T-helper 1 cell treated with Interleukin-12 subunit alpha and Interleukin-12 subunit beta and Interleukin-4 antibody, amounts not matched to agents 30 μg/mL and 1 μg/mL, for 36 hours (primary cell): Measurements from ENCODE around the gene PLB1.

ENCODE experiments used
- H3K27ac Mint-ChIP-seq: one replicate; pipeline ENCODE4 v1.8.0; 2021; ENCODE audit warnings: mild to moderate bottlenecking, mixed read lengths
- H3K27me3 Mint-ChIP-seq: one replicate; pipeline ENCODE4 v1.8.0; 2021; ENCODE audit warnings: low read depth, mixed read lengths
- H3K36me3 Mint-ChIP-seq: one replicate; pipeline ENCODE4 v1.8.0; 2021; ENCODE audit warnings: low read depth, mixed read lengths
- H3K4me1 Mint-ChIP-seq: one replicate; pipeline ENCODE4 v1.8.0; 2021; ENCODE audit warnings: low read depth, mixed read lengths
- H3K4me3 Mint-ChIP-seq: one replicate; pipeline ENCODE4 v1.8.0; 2021; ENCODE audit warnings: mild to moderate bottlenecking, moderate library complexity, mixed read lengths
- H3K9me3 Mint-ChIP-seq: one replicate; pipeline ENCODE4 v1.8.0; 2021; ENCODE audit warnings: mixed read lengths

PLB1 gene

GRCh38 chr2:28600181-28600580 lies 104.3 kb downstream of the PLB1 start:
- peaks cover 11% of the 10 kb centered on the region for H3K4me1 Mint-ChIP-seq
- no peaks in the 10 kb centered on the region for H3K27me3 Mint-ChIP-seq
- peaks cover 9% of the 10 kb centered on the region for H3K36me3 Mint-ChIP-seq
- H3K27ac Mint-ChIP-seq: no peak overlapping the region
- no peak overlapping the region for H3K4me3 Mint-ChIP-seq
- H3K9me3 Mint-ChIP-seq: no peaks in the 10 kb centered on the region

GRCh38 chr2:28601616-28602015 lies 105.8 kb downstream of the PLB1 start:
- Mint-ChIP-seq H3K9me3 (no peaks in the 10 kb centered on the region), H3K27me3 (no peaks in the 10 kb centered on the region), H3K27ac (no peak overlapping the region), H3K36me3 (peaks cover 6% of the 10 kb centered on the region), H3K4me3 (no peak overlapping the region), H3K4me1 (peaks cover 11% of the 10 kb centered on the region)

DNA sequence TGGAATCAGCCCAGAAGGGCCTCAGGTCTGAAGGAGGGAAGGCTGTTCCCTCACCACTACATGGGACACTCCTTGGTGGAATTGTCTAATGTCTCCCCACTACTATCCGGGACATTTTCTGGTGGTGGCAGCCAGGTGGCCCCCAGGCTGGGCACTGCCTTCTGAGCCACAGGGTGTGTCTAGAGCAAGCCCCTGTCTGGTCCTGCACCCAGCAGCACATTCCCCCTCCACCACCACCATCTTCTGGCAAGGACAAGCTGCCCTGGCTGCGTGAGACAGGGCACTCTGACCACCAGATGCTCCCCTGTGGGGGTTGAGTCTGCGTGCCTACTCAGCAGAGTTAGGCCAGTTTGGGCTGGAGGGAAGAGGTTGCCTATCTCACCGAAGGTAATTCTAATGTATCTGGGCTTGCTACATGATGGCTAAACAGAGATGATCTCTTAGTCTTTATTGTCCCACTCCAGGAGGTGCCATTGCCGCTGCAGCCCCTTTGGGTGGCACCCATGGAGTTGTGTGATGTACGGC lies 106.3 kb downstream of the PLB1 start:
- Mint-ChIP-seq H3K9me3 (no peaks in the 10 kb centered on the region), H3K4me1 (peaks cover 11% of the 10 kb centered on the region), H3K27me3 (no peaks in the 10 kb centered on the region), H3K4me3 (no peak overlapping the region), H3K36me3 (peaks cover 8% of the 10 kb centered on the region), H3K27ac (no peak overlapping the region)

GRCh38 chr2:28602751-28603639 lies 107.1 kb downstream of the PLB1 start:
- H3K36me3 Mint-ChIP-seq: peaks cover 8% of the 10 kb centered on the region
- H3K9me3 Mint-ChIP-seq: no peaks in the 10 kb centered on the region
- H3K4me3 Mint-ChIP-seq: no peak overlapping the region
- peak overlapping the region; percentile 23 for H3K27ac Mint-ChIP-seq
- H3K27me3 Mint-ChIP-seq: no peaks in the 10 kb centered on the region
- peaks cover 13% of the 10 kb centered on the region for H3K4me1 Mint-ChIP-seq

GRCh38 chr2:28603821-28604220 lies 108.0 kb downstream of the PLB1 start:
- no peaks in the 10 kb centered on the region for H3K27me3 Mint-ChIP-seq
- no peak overlapping the region for H3K27ac Mint-ChIP-seq
- peaks cover 15% of the 10 kb centered on the region for H3K4me1 Mint-ChIP-seq
- no peaks in the 10 kb centered on the region for H3K9me3 Mint-ChIP-seq
- peaks cover 9% of the 10 kb centered on the region for H3K36me3 Mint-ChIP-seq
- H3K4me3 Mint-ChIP-seq: no peak overlapping the region

DNA sequence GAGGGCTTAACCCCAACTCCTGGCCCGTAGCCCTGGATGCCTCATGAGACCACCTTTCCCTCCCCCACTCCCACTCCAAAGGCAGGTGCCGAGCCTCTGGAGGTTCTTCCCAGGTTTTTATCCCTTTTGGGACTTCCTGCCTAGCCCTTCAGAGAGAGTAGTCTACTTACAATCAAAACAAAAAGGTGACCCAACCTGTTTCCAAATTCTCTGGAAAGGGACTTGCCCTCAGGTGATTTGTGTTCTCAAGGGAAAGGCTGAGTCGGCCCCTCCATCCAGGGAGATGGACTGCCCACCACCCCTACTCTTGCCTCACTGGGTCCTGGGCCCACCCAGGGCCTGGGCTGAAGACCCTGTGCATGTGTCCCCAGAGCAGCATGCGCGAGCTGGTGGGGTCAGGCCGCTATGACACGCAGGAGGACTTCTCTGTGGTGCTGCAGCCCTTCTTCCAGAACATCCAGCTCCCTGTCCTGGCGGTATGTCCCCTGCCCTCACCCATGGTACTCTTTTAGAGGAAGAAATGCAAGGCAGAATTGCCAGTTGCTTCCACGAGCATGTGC lies 108.5 kb downstream of the PLB1 start:
- Mint-ChIP-seq H3K27ac (no peak overlapping the region), H3K4me1 (peaks cover 18% of the 10 kb centered on the region), H3K36me3 (peaks cover 13% of the 10 kb centered on the region), H3K9me3 (no peaks in the 10 kb centered on the region), H3K27me3 (no peaks in the 10 kb centered on the region), H3K4me3 (no peak overlapping the region)

DNA sequence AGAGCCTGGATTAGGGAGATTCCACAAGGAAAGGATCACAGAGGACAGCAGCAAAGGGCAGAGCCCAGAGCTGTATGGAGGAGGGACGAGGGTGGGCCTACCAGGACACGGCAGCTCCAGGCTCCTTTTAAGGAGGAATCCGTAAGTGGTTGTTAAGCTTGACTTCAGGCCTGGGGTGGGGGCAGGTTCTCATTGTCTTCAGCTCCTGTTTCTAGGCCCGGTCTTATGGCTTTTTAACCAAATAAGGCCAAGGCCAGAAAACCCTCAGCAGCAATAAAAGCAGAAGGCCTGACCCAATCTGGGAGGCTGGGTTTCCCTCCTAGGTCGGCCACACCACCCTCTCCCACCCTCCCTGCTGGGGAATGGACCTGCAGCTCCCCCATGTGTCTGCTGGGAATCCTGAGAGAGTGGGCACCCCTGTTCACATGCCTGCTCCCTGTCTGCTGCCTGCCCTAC lies 111.2 kb downstream of the PLB1 start:
- H3K4me1 Mint-ChIP-seq: peaks cover 37% of the 10 kb centered on the region
- H3K4me3 Mint-ChIP-seq: no peak overlapping the region
- H3K9me3 Mint-ChIP-seq: no peaks in the 10 kb centered on the region
- H3K36me3 Mint-ChIP-seq: peaks cover 22% of the 10 kb centered on the region
- H3K27ac Mint-ChIP-seq: peak overlapping the region; percentile 34
- H3K27me3 Mint-ChIP-seq: no peaks in the 10 kb centered on the region

GRCh38 chr2:28607730-28608499 lies 112.1 kb downstream of the PLB1 start:
- no peaks in the 10 kb centered on the region for H3K9me3 Mint-ChIP-seq
- no peak overlapping the region for H3K27ac Mint-ChIP-seq
- peaks cover 37% of the 10 kb centered on the region for H3K4me1 Mint-ChIP-seq

DNA sequence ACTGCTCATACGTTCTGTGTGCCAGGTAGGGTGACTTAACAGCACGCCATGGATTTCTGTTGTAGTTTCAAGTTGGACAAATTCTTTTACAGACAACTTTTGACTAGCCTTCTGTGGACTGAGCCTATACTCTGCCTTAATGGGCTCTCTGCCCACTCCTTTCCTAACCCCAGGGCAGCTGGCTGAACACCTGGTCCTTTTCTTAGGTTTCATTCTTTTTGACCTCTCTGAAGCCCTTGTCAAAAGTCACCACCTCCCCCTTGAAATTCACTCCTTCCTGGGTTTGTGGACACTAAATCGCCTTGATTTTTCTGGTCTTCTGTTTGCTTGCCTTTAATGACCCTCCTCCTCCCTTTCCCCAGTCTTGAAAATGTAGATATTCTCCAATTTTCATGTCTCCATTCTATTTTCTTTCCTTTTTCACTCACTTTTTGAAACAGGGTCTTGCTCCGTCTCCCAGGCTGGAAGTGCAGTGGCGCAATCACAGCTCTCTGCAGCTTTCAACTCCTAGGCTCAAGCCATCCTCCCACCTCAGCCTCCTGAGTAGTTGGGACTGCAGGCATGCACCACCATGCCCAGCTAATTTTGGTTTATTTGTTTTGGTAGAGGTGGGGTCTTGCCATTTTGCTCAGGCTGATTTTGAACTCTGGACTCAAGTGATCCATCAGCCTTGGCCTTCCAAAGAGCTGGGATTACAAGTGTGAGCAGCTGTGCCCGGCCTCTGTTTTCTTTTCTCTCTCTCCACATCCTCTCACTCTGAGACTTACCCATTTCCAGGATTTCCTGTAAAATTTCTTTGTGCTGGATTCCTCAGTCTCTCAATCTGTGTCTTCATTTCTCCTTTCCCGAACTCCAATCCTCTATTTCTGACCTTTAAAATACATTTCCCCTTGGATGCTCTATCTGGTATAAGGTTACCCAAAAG lies 112.9 kb downstream of the PLB1 start:
- Mint-ChIP-seq H3K9me3 (no peaks in the 10 kb centered on the region), H3K27ac (no peak overlapping the region), H3K27me3 (no peaks in the 10 kb centered on the region), H3K36me3 (peaks cover 22% of the 10 kb centered on the region), H3K4me3 (no peak overlapping the region), H3K4me1 (peaks cover 30% of the 10 kb centered on the region)

More at GRCh38 chr2:28607730-28608499, 112.1 kb downstream of the PLB1 start:
- H3K27me3 Mint-ChIP-seq: no peaks in the 10 kb centered on the region
- H3K4me3 Mint-ChIP-seq: no peak overlapping the region
- peaks cover 22% of the 10 kb centered on the region for H3K36me3 Mint-ChIP-seq

DNA sequence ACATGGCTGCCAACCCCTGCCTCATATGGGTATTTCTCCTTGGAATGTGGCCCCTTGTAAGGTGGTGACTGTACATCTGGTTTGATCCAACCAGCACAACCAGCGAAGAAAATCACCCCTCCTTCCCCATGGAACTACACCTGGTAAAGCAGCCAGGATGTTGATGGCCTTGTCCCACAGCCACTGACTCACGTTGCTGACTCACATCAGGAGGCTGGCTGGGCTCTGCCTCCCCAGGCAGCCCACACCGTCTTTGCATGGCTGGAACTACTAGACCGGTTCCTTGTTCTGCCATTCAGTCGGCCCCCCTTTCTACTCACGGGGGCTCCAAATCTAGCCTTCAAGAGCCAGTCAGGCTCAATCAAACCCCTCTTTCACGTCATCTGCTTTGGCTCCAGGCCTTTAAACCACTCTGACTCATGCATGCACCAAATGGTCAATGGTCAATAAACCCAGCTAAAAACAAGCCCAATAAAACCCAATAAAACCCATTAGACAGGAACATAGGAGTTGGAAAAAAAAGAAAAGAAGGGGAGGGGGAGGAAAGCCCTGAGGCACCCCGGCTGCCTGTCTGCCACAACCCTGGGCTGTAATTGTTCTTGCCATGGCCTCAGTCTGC lies 114.8 kb downstream of the PLB1 start:
- Mint-ChIP-seq H3K9me3 (no peaks in the 10 kb centered on the region), H3K27ac (peak overlapping the region; percentile 58), H3K4me3 (peak overlapping the region; percentile 6), H3K27me3 (no peaks in the 10 kb centered on the region), H3K36me3 (peaks cover 22% of the 10 kb centered on the region), H3K4me1 (peaks cover 27% of the 10 kb centered on the region)

- H3K4me3 Mint-ChIP-seq: no peak overlapping the region
- H3K27ac Mint-ChIP-seq: no peak overlapping the region
- peaks cover 20% of the 10 kb centered on the region for H3K36me3 Mint-ChIP-seq
- no peaks in the 10 kb centered on the region for H3K9me3 Mint-ChIP-seq
- no peaks in the 10 kb centered on the region for H3K27me3 Mint-ChIP-seq
- peaks cover 28% of the 10 kb centered on the region for H3K4me1 Mint-ChIP-seq
These were observed 116.4 kb downstream of the PLB1 start for GRCh38 chr2:28612131-28612812.

- Mint-ChIP-seq H3K27ac (no peak overlapping the region), H3K27me3 (no peaks in the 10 kb centered on the region), H3K36me3 (peaks cover 20% of the 10 kb centered on the region), H3K4me1 (peaks cover 33% of the 10 kb centered on the region), H3K9me3 (no peaks in the 10 kb centered on the region), H3K4me3 (no peak overlapping the region)
These were observed 117.3 kb downstream of the PLB1 start for GRCh38 chr2:28613186-28613585.
